ENCODE results near the gene FOSL2. TPM values are rescaled to one million over a fixed set of nuclear protein-coding genes. Genes with fewer than 3 reads are reported as not detected.

FOSL2 gene
- total RNA-seq, 1 donor from 2014 or later = 54.8 TPM

DNA sequence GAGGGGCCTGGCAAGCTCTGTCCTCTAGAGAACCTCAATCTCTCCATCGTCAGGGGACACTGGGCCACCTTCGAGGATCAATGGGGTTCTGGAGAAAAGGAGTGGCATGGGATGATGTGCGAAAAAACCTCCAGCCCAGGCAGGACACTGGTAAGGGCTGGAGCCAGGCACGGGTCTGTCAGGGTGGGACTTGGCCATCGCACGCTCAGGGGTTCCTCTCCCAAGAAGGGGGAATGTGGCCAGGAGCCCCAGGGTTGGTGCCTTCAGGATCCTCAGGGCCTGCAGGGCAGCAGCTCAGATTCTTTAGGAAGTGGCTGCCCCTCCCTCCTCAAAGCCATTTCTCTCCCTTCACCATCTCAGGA is 56.4 kb downstream of the FOSL2 start:
- DNase-seq (ENCODE audit: low read depth in 2 of 2) = no peak

DNA sequence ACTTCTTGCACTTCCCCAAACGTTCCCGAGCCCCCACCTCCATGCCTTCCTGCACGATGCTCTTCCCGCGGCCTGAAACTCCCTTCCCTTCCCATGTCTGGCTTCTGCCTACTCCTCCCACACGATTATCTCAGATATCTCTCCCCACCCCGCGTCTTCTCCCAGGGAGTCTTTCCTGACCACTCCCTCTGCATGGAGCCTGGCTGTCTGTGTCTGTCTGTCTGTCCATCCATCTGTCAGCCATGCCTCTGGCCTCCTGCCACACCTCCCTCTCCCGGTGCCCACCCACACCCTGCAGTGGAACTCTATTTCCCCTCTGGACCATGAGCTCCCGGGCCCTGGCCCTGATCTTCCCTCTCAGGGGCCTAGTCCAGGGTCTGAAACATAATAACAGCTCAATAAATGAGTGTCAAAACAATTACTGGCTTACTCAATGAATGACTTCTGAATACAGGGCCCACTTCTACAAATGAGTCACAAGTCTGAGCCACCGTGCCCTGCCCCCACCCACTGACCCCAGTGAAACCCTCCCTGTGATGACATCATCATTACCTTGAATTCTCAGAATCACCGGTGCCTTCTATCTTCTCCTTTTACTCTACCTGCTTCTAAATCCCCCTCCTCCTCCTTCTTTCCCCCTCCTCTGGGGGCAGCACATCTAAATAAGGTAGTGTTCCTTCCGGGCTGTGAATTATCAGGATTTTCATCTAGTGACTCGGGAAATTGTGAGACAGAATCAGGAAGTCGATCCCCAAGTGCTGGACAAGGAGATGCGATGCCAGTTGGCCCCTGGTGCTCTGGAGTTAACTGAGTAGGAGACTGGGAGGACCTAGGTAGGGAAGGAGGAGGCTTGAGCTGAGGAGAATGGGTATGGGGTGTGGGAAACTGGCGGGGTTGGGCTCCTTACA is 57.1 kb downstream of the FOSL2 start:
- peak in 1 of 2 donors; percentile 59 for DNase-seq (ENCODE audit: low read depth in 2 of 2)

DNA sequence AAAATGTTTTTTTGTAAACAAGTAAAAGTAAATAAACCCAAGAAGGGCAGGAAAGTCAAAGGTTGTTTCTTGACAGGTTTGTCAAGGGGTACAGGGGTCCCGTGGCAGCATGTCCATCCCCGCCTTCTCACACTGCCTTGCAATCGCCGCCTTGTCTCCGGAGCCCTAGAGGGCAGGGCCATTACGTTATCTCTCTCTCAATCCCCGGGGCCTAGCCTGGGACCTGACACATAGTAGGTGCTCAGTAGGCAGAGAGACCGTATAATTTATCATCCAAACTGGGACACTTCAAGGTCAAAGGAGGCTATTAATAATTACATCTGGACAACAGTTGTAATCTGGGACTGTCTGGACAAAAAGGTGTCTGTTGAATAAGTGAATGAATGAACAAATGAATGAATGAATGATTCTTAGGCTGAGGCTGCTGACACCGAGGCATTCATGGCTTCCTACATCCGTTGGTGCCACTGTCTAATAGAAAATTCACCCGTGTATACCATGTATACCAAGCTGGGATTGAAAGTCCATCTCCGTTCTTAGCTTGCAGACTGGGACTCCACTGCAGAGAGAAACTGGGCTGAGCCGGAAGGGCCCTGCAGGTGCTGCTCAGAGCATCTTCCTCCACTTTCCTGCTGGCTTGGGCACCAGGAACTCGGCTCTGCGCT is 58.4 kb downstream of the FOSL2 start:
- no peak for DNase-seq (ENCODE audit: low read depth in 2 of 2)

DNA sequence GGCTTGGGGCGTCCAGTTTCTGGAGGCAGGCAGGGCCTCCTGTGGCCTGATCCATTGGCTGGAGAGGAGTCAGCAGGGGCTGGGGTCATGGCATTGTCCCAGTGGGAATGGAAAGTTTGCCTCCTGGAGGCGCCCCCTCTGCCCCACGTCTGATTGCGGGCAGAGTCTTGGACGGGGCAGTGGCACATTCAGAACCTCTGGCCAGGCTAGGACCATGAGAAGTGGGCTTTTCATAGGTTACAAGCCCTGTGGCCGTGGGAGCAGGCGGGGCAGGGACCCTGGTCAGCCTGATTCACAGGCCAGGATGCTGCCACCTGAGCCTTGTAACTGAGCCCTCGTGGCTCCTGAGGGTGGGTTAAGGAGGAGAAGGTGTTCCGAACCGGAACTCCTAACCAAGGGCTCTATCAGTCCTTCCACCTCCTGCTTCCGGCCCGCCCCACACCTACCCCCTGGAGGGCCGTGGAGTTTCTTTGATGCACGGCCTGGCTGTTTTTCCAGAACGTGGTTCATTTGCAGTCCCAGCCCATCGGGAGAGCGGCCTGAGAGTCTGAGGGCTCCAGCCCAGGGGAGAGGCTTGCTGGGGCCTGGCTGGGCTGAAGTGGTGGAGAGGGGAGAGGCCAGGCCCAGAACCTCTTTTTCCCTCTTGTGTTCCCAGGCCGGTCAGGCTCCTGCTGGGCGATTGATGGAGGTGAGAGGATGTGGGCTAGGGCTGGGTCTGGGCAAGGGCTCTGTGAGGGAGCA is 59.3 kb downstream of the FOSL2 start:
- no peak for DNase-seq (ENCODE audit: low read depth in 2 of 2)

DNA sequence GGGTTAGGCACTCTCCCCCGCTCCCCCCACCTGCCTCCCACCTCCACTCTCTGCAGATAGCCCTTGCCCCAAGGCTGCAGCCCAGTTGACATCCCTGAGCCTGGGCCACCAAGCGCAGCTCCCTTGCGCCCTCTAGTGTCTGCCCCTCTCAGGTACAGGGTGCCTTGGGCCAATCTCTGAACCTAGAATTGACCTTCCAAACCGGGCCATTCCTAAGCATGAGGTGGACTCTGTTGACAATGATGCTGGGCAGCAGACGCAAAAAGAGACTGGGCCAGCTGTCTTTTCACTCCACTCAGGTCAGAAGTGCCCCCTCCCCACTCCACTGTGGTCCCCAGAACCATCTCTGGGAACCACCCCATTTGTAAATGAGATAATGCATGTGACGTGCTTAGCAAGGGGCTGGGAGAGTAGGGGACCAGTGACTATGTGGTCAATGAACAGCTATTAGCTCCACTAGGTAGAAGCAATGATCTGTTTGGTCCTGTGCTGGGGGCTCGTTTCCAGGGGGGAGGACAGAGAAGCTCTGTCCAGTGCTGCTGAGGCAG is 60.0 kb downstream of the FOSL2 start:
- peak; percentile 57 to 67 for DNase-seq (ENCODE audit: low read depth in 2 of 2)

DNA sequence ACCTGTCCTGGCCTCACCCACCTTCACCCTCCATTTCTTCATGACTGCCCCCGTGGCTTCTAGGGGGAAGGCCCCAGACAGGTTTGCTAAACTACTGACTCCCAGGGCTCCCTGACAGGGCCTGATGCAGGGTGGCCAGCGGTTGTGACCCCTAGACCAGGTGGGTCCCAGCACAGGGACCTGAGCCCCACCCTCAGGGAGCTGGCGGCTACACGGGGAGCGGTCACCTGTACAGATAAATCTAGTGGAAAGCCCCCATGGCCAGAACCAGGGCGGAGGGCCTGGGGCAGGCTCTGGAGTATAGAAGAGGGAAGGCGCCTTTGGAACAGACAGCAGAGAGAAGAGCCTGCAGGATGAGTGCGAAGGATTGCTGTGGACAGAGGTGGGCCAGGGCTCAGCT is 60.7 kb downstream of the FOSL2 start:
- DNase-seq (ENCODE audit: low read depth in 2 of 2) = no peak

DNA sequence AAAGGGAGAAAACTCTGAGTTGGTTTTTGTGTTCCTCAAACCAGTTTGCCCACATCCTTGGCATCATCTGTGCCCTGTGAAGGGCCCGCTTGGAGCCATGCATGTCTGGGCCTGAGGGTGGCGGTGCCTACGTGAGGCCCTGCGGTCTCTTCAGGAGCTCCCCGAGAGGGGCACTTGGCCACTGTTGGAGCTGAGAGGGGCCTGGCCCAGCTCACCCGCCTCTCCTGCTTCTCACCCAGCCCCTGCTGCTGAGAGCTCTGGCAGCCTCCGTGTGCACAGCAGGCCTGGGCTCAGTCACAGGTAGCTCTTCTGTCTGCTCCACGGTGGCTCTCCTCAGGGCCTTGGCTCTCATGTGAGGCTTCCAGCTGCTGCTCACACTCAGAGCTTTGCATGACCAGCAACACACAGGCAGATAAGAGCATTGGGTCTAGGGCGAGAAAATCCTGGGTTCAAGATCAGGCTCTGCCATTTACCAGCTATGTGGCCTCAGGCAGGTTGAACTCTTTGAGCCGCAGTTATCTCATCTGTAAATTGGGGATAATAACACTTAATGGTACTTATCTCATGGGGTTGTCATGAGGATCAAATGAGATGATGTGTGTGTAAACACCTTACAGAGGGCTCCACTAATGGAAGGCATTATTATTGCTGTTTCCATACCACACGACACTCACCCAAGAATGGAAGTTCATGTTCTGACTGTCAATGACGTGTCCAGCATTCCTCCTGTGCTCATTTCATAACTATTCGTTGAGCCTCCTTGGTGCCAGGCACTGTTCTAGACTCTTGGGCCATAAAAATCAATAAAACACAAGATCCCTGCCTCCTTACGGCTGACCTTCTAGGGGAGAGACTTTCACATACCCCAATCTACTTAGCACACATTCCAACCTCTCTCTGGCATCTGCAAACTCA is 61.6 kb downstream of the FOSL2 start:
- no peak for DNase-seq (ENCODE audit: low read depth in 2 of 2)

DNA sequence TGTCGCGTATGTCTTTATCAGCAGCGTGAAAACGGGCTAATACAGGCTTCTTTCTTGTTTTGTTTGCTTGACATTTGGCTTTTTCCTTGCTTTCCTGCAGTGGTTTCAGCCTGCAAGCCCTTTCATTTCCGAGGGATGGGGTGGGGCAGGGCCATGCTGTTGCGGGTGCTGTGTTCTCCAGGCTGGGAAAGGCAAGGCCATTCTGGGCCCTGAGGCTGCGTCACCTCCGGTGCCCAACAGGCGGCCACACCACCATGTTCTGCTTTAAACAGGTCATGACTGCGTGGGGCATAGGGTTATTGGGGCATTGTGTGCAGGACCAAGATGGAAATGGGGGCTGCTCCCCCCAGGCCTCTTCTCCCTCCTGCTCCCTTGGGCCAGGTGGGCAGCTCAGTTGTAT is 64.6 kb downstream of the FOSL2 start:
- no peak for DNase-seq (ENCODE audit: low read depth in 2 of 2)

DNA sequence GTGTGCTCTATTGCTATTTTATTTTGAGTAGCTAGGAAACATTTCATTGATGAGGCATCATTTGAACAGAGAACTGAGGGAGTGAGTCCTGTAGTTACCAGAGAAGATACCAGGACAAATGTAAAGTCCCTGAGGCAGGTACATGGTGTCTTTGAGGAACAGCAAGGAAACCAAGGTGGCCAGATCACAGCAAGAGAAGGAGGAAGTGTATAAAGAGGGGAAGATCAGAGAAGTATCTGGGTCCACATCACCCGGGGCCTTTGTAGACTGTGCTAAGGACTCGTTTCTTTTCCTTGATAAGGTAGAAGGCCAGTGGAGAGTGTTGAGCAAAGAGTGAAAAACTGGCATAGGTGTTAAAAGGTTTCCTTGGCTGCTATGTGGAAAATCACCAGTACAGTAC is 68.4 kb downstream of the FOSL2 start:
- DNase-seq (ENCODE audit: low read depth in 2 of 2) = no peak

DNA sequence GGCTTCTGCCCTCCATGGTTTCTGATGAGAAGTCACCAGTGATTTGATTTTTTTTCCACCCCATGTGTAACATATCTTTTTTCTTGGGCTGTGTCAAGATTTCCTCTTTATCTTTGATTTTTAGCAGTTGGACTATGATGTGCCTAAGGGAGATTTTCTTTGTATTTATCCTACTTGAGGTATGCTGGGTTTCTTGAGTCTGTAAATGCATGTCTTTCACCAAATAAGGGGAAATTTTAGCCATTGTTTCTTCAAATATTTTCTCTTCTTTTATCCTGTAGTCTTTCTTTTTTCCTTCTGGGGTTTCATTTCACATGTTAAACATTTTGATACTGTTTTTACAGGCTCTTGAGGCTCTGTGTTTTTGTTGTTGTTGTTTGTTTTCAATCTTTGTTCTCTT is 69.5 kb downstream of the FOSL2 start:
- DNase-seq (ENCODE audit: low read depth in 2 of 2) = no peak

DNA sequence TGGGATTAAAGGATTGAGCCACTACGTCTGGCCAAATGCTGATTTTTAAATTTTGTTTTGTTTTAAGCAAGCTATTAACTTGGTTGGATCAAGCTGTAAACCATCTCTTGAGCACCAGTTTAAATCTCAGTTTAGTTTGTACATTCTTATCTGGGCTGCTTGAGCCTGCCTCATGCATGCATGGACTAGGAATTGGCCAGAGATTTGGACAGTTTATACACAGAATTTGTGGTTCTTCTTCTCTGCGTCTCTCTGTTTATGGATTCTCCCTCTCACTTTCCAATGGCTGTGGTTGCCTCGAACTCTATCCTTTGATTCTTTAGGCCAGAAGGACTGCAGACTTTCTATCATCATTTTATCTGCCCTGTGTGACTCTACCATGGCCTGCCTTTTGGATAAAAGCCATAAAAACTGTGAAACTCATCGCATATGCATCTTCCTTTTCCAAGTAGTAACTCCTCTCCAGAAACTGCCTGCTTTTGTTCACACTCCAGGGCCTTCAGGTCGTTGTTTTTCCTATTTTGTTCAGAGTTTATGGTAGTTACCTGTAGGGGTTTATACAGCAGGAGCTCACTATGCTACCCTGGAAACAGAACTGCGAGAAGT is 70.7 kb downstream of the FOSL2 start:
- no peak for DNase-seq (ENCODE audit: low read depth in 2 of 2)

DNA sequence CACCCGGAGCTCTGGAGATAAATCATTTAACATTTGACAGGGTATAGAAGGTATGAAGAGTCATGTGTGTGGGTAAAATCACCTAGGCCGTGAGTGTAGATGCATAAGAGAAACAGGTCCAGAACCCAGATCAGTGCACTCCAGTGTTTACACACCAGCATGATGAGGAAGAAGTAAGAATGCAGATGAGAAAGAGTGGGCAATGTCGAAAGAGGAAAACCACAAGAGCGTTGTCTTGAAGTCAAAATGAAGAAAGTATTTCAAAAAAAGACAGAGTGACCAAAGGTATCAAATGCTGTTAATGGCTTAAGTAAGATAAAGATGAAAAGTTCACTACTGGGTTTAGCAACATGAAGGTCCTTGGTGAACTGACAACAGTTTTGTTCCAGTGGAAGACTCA is 71.2 kb downstream of the FOSL2 start:
- no peak for DNase-seq (ENCODE audit: low read depth in 2 of 2)

DNA sequence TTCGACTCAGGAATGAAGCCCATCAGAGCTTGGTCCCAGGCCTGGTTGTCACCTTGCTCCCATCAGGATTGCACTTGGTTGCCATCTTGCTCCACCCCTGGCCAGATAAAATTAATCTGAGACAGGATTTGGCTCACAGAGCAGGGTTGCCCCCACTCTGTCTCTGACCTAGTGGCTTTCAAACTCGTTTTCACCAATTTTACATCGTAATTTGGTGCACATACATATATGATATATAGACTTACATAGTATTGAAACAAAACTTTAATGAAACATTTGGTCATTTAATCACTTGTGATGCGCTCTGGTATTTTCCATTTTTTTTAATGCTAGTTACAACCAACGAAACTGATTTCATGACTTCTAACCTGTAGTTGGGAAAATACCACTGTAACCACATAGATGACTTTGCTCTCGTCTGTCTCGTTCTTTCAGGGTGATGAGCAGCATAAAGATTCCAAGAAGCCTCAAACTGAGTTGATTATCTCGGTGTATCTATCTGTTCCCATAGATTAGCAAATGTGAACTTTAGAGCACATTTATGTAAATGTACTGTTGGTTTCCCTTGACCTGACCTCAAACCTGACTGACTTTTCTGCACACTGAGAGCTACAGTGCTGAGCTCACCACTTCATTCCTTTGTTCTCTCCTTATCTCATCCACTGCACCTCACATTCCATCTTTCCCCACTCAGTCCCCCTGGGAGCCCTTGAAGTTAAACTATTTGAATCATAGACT is 72.7 kb downstream of the FOSL2 start:
- no peak for DNase-seq (ENCODE audit: low read depth in 2 of 2)

Other genes starting within 250 kb of the FOSL2 start
- gene PLB1, start 103.2 kb downstream of the FOSL2 start, total RNA-seq = 0.20 and 0.22 TPM in 2 replicates

Data from lung microvascular endothelial cell (primary cell).